Suppressor macrophage treated with lipopolysaccharide for 1 hour (primary cell): ENCODE results near the gene COMTD1.

Experiments used
- DNase-seq, 3 donors: peaks; one replicate each; pipeline ENCODE4 v3.0.0-alpha.2; 2020 to 2022

The COMTD1 gene

DNA sequence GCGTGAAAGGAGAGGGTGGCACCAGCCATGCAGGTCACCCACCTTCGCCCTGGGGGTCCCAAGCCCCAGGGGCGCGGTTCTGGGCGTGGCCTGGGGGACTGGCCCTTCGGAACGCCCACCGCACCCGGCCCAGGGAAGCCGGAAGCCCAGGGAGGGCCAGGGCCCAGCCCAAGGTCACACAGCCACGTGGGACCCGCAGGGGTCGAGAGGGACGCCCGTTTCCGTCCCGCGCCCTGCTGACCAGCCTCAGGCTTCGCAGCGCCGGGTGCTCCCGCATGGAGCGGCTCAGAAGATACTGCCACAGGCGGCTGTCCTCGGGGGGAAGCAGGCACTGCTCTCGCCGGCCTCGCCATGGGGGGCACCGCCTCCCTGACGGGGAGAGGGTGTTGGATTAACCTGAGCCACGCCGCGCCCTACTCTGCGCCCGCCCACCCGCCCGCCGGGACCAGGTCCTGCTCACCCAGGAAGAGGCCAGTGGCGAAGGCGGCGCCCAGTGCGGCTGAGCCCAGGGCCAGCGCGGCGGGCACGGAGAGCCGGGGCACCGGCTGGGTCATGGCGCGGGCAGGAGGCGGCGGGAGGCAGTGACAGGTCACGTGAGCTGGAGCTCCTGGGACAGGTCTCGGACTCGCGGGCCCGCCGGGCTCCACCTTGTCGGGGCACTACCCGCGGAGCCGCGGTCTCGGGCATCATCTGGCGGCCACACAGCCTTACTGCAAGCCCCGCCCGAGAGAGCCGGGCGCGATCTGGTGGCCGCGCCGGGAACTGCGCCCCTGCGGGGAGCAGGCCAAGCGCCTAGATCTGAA is at the start of gene COMTD1:
COMTD1 (minus strand) TSS at position 583 of the 803 bp plus-strand sequence; CDS start at position 554, 29 bp downstream.
- DNase-seq = peak; percentile 88 to 95 (median 93)

DNA sequence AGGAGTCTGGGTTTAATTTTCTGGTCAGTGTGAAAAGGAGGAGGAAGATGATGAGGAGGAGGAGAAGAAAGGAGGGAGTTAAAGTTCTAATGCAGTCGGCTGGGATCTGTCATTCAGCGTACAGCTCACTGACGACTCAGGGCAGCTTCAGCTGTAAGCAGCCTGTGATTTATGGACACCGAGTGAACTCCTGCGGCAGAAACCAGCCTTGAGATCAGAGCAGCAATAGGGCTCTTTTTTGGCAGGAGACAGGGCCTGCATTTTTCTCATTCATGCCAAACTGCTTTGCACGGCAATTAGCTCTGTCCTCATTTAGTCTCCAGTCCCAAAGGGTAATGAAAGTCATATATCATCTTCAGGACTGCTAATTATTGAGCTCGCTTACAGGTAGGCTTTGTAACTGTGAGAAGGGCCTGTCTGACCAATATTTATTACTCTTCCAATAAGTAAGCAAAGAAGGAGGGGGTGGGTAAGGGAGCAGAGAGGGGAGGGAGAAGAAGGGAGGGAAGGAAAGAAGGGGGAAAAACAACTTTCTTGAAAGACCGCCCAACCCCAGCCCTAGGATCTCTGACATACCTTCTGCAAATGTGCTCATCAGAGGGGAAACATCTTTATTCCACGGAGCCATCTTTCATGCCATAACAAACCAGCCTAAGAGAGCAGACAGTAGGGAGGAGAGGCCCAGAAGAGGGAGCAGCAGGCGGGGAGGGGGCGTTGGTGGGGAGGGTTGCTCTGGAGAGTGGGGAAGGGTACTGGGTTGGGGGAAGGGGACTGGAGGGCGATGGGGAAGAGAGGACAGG is 48.1 kb upstream of the COMTD1 start:
- DNase-seq = no peak

DNA sequence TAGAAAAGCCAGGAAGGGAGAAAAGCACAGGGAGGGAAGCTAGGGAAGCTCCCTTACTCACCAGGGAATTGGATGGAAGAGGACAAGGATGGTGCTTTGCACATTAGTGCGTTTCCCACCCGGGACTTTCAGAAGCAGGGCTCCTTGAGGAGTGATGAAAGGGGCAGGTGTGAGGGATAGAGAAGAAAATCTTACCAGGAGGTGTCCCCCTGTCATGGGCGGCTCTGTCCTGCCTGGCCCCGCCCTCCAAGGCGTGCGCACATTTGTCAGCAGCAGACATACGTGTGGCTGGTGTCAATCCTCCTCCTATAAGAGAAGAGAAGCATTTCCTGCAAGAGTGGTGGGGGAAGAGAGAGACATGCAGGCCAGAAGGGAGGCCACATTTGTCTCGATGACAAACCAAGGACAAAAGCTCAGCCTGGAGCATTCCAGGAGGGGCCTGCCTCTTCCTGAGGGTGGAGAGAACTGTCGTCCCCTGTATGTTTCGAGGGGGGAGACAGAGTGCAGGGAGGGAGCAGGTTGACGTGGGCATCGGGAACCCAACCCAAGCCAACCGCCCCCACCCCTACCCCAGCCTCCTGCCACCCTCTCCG is 47.4 kb upstream of the COMTD1 start:
- DNase-seq = no peak

DNA sequence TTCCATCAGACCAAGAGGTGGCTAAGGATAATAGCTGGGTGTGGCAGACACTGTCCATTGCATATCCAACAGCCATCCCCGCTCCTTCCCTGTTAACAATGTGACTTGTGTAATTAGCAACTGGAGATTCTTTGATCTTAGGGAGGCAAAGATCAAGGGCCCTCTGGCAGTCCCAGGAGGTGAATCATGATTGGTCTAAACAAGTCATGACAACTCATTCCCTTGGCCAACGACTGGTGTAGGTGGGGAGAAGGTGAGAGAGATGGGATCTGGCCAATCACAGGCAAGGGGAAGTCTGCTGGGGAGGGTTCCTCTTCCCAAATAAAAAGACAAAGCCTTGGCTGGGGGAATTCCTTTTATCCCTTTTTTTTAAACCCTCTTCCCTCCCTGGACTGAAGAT is 46.2 kb upstream of the COMTD1 start:
- DNase-seq = peak in 2 of 3 donors; percentile 13 to 22

DNA sequence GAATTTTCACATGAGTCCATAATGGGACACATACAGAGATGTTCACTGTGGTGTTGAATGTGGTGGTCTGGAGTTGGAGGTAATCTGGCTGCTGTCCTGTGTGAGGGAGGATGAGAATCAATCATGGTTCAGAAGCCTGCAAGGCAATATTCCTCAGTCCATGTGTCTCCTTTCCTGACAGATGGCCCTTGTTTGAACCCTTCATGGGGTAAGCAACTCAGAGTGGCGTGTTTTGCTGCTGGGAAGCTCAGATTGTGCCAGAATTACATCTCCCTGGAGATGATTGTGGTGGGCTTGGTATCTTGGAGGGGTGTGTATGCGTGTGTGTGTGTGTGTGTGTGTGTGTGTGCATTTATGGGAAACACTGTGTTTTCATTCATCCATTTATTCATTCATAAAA is 44.5 kb upstream of the COMTD1 start:
- no peak for DNase-seq

DNA sequence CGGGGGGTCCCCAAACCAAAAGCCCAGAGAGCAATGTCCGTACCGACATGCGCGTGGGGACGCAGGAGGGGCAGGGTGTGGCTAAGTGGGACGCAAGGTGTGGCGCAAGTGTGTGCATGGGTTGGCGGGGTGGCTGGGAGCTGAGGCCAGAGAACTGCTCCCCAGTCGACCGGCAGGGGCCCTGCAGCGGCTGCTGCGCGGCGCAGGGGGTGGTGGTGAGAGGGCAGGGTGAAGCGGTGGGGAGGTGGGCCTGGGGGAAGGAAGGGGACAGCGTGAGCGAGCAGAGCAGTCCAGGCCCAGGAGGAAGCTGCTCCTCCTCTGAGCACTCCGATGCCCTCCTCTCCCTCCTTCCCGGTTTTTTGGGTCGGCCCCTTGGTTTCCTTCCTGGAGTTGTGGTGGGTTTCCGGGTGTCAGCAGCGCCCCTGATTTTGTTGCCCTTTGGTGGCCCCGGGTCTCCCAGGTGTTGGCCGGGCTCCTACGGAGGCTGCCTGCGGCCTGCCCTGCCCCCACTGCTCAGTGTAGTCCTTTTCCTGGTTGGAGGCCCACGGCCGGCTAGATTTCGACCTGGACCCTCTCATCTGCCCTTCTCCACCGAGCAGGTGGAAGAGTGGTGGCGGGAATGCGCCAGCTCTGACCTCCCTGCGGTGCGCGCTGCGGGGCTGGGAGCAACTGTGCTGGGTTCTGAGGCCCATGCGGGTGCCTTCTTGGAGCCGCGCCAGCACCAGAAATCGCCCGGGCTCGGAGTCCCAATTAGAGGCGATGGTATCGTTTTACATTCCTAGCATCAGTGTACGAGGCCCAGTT is 40.5 kb upstream of the COMTD1 start:
- no peak for DNase-seq

DNA sequence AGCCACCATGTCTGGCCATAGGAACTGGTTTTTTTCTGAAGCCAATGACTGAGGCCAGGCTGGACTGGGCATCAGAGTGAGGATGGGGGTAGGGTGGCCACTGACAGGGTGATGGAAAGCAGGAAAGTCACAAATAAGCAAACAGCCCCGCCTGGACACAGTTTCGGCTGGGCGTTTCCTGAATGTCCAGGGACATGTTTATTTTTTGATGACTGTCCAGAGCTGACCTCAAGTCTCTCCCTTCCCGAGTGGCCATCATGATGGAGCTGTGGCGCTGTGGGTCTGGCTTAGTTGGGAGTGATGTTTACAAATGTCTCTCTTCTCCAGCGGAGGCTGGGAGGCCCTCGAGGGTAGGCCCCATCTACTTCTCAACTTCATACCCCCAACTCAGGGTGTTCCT is 37.1 kb upstream of the COMTD1 start:
- no peak for DNase-seq

DNA sequence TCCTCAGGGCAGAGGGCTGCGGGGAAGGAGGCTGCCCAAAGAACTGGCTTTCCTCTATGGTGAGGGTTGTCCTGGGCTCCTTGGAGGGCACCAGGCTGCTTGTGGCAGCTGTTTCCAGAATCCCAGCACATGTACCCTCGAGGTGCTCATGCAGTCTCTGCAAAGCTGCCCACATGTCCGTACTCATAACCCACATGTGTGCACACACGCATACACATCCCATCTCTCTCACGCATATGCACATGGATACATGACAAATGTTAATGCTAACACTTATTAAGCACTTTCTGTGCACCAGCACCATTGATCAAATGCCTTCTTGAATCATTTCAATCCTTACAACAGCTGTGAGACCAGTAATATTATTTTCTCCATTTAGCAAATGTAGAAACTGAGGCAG is 36.3 kb upstream of the COMTD1 start:
- no peak for DNase-seq

DNA sequence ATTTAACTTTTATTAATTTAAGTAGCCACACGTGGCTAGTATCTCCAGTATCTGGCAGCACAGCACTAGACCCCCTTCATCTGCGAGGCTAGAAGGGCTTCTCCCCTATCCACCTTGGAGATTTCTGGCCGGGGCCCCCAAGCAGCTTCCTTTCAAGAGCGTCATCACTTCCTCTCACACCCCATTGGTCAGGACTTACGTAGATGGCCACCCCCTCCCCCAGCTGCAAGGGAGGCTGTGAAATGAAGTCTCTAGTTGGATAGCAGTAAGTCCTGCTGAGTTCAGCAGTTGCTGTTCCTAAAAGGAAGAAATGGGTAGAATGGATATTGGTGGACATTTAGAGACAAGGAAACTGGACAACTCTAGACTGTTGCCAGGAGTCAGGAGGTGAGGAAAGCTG is 33.8 kb upstream of the COMTD1 start:
- no peak for DNase-seq

DNA sequence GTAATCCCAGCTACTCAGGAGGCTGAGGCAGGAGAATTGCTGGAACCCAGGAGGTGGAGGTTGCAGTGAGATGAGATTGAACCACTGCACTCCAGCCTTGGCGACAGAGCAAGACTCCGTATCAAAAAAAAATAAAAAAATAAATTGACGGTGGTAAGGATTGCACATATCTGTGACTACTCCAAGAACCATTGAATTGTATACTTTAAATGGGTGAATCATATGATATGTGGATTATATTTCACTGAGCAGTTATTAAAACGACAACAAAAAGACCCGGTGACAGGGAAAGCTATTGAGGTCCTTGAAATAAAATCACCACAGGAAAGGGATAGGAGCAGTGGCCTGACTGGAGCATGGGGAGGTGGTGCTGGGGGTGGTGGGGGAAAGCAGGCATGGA is 31.2 kb upstream of the COMTD1 start:
- no peak for DNase-seq

DNA sequence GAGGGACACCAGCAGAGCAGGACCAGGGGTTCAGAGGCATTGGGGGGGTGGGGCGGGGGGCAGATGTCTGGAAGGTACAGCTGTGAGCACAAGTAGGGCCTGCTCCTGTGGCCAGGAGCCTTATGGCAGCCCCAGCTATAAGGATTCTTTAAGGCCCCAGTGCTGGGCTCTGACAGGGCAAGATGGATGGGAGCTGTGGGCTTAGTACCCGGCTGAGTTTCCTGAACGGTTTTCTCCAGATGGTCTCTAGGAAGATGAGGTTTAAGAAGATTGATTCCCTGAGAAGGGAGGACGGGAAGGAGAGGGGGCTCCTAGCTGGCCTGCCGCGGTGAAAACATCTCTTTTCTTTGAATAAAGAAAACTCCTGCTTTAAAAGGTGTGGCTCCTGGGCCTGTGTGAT is 30.1 kb upstream of the COMTD1 start:
- DNase-seq = no peak

DNA sequence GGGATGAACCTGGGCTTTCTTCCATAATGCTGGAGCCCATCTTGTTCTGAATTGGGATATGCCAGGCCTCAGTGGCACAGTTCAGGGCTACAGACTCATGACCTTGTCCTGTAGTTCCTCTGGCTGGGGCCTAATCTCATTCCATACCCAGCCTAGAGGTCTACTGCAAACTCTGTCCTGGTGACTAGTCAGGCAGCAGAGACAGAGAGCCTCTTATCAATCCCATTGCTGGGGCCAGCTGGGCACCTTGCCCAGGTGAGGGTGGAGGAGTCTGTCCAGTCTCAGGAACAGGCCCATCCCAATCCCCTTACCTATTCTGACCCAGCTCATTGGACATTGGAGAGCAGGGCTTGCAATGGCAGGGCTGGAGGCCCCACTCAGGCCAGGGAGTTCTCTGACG is 28.0 kb upstream of the COMTD1 start:
- no peak for DNase-seq

DNA sequence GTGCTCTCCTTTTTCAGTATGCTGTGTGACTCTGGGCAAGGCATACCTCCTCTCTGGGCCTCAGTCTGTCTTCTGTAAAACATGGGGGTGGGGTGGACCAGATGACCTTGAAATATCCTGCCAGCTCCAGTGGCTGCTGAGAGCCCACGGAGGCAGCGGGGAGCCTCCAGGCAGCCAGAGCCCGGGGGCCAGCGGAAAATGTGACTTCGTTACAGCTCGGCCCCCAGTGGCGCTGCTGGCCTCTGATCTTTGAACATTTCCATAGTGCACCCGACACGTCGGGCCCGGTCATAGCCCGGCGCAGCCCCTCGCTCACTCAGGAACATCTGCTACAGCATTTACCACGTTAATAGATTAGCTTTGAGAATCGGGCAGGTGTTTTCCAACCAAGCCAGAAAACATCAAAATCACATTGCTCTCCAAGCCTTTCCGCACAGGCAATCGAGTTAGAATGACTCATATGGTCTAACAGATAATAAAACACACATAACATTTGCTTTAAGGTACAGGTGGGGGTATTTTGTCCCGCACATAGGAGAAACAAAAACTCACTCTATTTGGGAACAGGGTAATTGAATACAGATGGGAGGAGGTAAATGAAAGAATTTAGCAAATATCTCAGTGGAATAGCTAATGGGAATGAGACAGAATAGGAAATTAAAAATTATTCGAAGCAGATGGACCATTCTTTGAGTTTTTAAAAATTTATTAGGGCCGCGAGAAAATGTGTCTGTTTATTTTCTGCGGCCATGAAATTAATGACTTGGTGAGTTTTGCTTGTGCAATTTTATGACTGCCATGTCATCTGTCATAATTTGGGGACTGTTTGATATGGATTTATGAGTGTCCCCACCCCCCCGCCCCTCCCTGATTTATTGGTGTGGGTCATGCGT is 26.3 kb upstream of the COMTD1 start:
- no peak for DNase-seq

DNA sequence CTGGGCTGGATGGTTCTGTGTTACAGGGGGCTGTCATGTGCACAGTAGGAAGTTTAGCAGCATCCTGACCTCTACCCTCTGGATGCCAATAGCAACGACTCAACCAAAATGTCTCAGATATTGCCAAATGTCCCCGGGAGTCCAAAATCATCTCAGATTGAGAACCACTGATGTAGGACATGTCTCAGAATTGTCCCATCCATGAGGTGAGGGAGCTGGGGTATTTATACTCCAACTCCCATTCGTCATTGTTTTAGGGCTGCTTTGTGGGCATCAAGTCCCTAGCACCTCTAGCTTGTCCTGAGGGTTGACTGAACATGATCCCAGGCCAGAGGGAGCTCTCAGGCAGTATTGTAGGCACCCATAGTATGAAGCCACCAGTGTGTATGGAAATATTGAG is 25.2 kb upstream of the COMTD1 start:
- no peak for DNase-seq

DNA sequence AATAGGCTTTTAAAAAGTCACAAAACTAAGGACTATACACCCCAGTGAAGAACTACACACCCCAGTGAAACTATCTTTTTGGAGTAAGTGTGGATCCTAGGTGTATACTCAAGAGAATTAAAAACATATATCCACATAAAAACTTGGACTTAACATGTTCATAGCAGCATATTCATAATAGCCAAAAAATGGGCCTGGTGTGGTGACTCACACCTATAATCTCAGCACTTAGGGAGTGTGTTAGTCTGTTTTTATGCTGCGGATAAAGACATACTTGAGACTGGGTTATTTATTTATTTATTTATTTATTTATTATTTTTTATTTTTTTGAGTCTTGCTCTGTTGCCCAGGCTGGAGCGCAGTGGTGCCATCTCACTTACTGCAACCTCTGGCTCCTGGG is 19.0 kb upstream of the COMTD1 start:
- DNase-seq = no peak

DNA sequence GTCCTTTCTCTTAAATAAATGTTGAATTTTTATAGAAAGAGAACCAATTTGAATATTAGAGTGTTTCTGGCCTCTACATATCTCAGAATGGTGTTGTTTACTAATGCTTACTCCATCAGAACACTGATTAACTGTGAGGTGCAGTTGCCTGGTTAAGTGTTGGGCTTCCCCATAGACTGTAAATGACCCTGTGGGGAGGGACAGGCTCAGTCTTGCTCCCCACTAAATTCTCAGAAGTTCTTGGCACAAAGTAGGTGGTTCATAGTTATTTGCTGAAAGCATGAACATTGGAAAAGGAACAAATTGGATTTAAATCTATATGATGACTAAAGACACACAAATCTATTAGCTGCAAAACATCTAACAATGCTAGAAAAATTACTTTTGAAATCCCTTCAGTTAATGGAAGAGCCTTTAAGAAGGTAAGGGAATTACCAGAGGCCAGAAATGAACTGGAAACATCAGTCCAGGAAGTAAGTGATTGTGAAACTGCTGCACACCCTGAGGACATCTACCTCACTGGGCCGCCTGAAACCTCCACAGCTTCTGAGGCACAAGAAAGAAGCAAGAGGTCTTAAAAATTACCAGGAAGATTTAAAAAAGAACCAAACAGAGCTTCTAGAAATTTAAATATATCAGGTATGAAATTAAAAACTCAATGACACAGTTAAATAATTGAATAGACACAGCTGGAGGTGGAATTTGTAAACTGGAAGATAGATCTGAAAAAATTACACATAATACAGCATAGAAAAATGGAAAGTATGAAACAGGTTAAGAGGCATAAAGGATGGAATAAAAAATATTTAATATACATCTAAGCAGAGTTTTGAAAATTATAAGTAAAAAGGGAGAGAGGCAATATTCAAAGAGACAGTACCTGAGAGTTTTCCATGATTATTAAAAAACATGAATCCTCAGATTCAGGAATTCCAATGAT is 17.8 kb upstream of the COMTD1 start:
- DNase-seq = no peak

DNA sequence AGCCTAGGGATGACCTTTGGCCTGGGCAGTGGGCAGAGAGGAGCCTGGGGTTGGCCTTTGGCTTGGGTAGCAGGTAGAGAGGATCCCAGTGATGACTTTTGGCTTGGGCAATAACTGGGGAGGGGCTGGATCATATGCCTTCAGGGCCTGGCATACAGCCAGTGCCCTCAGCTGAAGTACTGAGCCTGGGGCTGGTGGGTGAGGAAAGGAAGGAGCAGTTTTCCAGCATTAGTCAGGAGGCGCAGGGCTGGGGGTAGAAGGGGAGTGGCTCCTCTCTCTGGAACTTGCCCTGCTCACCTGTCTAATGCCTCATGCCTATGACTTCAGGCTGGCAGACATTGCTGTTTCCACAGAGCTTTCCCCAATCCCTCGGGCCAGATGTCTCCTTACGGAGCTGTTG is 15.2 kb upstream of the COMTD1 start:
- no peak for DNase-seq

DNA sequence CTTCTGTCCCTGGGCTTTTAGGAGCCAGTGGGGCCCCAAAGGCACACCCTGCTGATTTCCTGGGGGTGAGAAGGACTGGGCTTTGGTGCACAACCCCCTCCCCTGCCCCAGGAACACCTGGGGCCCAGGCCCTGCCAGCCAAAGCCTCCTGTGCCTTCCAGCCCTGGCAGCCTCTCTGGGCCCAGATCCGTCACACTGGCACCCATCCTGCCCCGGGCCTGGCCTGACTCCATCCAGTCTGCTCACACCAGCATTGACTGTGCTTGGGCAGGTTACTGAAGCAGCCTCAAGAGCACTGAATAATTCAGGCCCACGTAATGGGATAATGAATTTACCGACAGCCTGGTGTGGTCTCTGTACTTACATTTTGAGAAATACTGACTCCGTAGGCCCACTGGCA is 12.0 kb upstream of the COMTD1 start:
- DNase-seq = no peak

DNA sequence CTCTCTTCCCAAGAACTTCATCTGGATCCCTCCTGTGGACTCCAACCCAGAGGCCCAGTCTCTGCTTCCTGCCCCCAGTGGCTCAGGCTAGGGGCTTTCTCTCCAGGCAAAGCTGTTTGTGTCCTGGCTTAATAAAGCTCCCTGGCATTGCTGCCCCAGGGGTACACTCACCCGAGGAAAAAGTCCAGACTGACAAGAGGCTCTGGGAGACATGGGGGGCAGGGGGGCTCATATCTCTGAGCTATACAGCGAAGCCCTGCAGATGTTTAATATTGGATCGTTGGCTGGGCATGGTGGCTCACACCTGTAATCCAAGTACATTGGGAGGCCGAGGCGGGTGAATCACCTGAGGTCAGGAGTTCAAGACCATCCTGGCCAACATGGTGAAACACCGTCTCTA is 10.7 kb upstream of the COMTD1 start:
- no peak for DNase-seq

DNA sequence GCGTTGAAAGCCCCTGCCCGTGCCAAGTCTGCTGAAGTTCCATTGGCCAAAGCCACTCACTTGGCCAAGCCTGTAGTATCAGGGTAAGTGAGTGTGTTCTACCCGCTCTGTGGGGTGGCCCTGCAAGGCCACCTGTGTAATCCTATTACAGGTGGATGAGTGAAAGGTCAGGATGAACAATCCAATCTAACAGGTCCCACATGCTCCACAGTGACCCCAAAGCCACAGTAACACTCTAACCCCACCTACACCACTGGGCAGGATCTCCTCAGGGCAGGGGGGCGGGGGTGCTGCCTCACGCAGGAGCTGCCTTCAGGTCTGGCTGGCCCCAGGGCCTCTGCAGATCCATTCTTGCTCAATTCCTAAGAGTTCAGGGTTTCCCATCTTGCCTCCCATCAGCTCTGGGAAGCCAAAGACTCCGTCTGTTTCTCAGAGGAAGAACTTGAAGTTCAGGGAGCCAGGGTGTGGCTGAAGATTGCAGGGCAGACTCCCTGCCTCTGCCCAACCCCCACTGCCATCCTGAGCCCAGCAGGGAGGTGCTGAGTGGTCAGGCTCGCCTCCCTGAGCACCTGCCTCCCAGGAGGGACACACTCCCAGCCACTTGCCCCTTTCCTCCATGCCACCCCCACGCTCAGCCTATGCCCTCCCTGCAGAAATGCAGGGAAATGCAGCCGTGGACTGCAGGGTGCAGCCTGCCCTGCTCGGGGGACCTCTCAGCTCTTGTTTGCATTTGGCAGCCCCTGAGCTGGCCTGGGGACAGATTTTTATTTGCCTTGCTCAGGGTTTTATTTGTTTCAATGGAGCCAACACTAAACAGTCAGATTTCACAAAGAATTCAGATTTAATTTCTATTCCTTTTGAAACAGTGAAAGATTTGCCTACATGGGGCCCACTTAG is 9.8 kb upstream of the COMTD1 start:
- DNase-seq = no peak
